IMR-90 (cell line): ENCODE results near the gene DEPDC5. TPM values are rescaled to one million over a fixed set of nuclear protein-coding genes. Genes with fewer than 3 reads are reported as not detected.

Experiments
- ATAC-seq: fragments of 200-7000 bp; cut with Tn5 transposase; 2 replicates; pipeline ENCODE4 v1.9.1; 2020; ENCODE audit warnings: low read depth, mild to moderate bottlenecking, moderate library complexity
- BruUV-seq: library from RNA; stranded (reverse); fragments of 400-500 nt; replicated peaks from 2 replicates; lab custom pipeline; 2021; lab: Mats Ljungman, UMichigan
- CTCF ChIA-PET: fragments of 300-600 bp; formaldehyde crosslinking; extraction: SDS; loops from one replicate; lab custom pipeline; 2021; ENCODE audit warnings: antibody characterized with exemption; lab: Yijun Ruan, JAX
- POLR2A ChIA-PET: fragments of 300-600 bp; sonication (Branson Sonifier 250); formaldehyde crosslinking; loops from one replicate; lab custom pipeline; 2022; ENCODE audit warnings: antibody characterized with exemption; ENCODE audit not compliant: unreplicated experiment; lab: Charles Lee
- DNase-seq: peaks from one replicate; pipeline ENCODE4 v3.0.0; 2013
- H2AFZ ChIP-seq: replicated peaks from 2 replicates; pipeline ENCODE3; 2013; ENCODE audit warnings: low read length, mild to moderate bottlenecking; ENCODE audit not compliant: poor library complexity
- H2AK5ac ChIP-seq: 2 replicates; pipeline ENCODE4 v1.6.1; 2013; ENCODE audit warnings: low read depth, low read length, inconsistent platforms
- H2AK9ac ChIP-seq: replicated peaks from 2 replicates; pipeline ENCODE3; 2013; ENCODE audit warnings: mild to moderate bottlenecking, low read depth, low read length, moderate library complexity; ENCODE audit not compliant: poor library complexity
- H2BK120ac ChIP-seq: 2 replicates; pipeline ENCODE4 v1.6.1; 2013; ENCODE audit warnings: low read depth, low read length, inconsistent platforms
- H2BK15ac ChIP-seq: 3 replicates; pipeline ENCODE4 v1.6.1; 2013; ENCODE audit warnings: low read depth, low read length, inconsistent platforms
- H2BK20ac ChIP-seq: 2 replicates; pipeline ENCODE4 v1.6.1; 2013; ENCODE audit warnings: low read depth, mild to moderate bottlenecking, inconsistent platforms, low read length, moderate library complexity
- H2BK5ac ChIP-seq: 2 replicates; pipeline ENCODE4 v1.6.1; 2013; ENCODE audit warnings: mild to moderate bottlenecking, low read depth, low read length, inconsistent platforms; ENCODE audit not compliant: poor library complexity, severe bottlenecking
- H3K14ac ChIP-seq: replicated peaks from 2 replicates; pipeline ENCODE4 v1.6.1; 2013; ENCODE audit warnings: low read depth, low read length, inconsistent platforms
- H3K18ac ChIP-seq: 2 replicates; pipeline ENCODE4 v1.6.1; 2013; ENCODE audit warnings: low read depth, low read length, control low read depth
- H3K23ac ChIP-seq: 2 replicates; pipeline ENCODE4 v1.6.1; 2013; ENCODE audit warnings: low read depth, low read length, inconsistent platforms
- H3K27ac ChIP-seq: 2 replicates; pipeline ENCODE4 v1.5.1; 2013; ENCODE audit warnings: mild to moderate bottlenecking, control low read depth, low read length; ENCODE audit not compliant: insufficient read depth
- H3K27me3 ChIP-seq: 2 replicates; pipeline ENCODE4 v1.6.1; 2013; ENCODE audit warnings: low read length; ENCODE audit not compliant: control insufficient read depth, insufficient read depth
- H3K36me3 ChIP-seq: 2 replicates; pipeline ENCODE4 v1.6.1; 2013; ENCODE audit warnings: low read length, mixed read lengths; ENCODE audit not compliant: control insufficient read depth, insufficient read depth
- H3K4ac ChIP-seq: 2 replicates; pipeline ENCODE4 v1.6.1; 2013; ENCODE audit warnings: low read depth, low read length, inconsistent platforms
- H3K4me1 ChIP-seq: 2 replicates; pipeline ENCODE4 v1.6.1; 2013; ENCODE audit warnings: low read length, mixed read lengths; ENCODE audit not compliant: control insufficient read depth, insufficient read depth
- H3K4me2 ChIP-seq: 2 replicates; pipeline ENCODE4 v1.6.1; 2013; ENCODE audit warnings: low read depth, mild to moderate bottlenecking, control low read depth, low read length, moderate library complexity
- H3K4me3 ChIP-seq: 2 replicates; pipeline ENCODE4 v1.5.1; 2013; ENCODE audit warnings: low read depth, mild to moderate bottlenecking, control low read depth, low read length, moderate library complexity; ENCODE audit not compliant: insufficient read depth
- H3K56ac ChIP-seq: 2 replicates; pipeline ENCODE4 v1.6.1; 2013; ENCODE audit warnings: low read length, inconsistent platforms; ENCODE audit not compliant: insufficient read depth; ENCODE audit errors: extremely low read depth
- H3K79me1 ChIP-seq, 2 experiments: 2 replicates each; pipeline ENCODE4 v1.6.1; 2013; ENCODE audit warnings: low read length in 2 of 2, inconsistent platforms in 1 of 2, low read depth in 1 of 2
- H3K9ac ChIP-seq: 2 replicates; pipeline ENCODE4 v1.6.1; 2013; ENCODE audit warnings: low read depth, low read length, control low read depth
- H3K9me1 ChIP-seq: 2 replicates; pipeline ENCODE4 v1.6.1; 2013; ENCODE audit warnings: low read length, inconsistent platforms; ENCODE audit not compliant: insufficient read depth
- H3K9me3 ChIP-seq: 2 replicates; pipeline ENCODE4 v1.6.1; 2013; ENCODE audit warnings: low read length; ENCODE audit not compliant: control insufficient read depth, insufficient read depth
- H4K20me1 ChIP-seq: 2 replicates; pipeline ENCODE4 v1.6.1; 2013; ENCODE audit warnings: low read length, inconsistent platforms; ENCODE audit not compliant: insufficient read depth
- H4K5ac ChIP-seq: 2 replicates; pipeline ENCODE4 v1.6.1; 2013; ENCODE audit warnings: mild to moderate bottlenecking, low read depth, low read length, control low read depth
- H4K8ac ChIP-seq, 2 experiments: 2 replicates each; pipeline ENCODE4 v1.6.1; 2013; ENCODE audit warnings: low read depth in 2 of 2, low read length in 2 of 2, control low read depth in 1 of 2, inconsistent platforms in 1 of 2
- H4K91ac ChIP-seq: 2 replicates; pipeline ENCODE4 v1.6.1; 2013; ENCODE audit warnings: low read depth, low read length, inconsistent platforms; ENCODE audit not compliant: insufficient read depth
- BHLHE40 ChIP-seq: fragments of 150-350 bp; IDR thresholded peaks from 2 replicates; pipeline ENCODE4 v1.6.1; 2016; ENCODE audit warnings: mild to moderate bottlenecking, low read depth, low read length
- ELK1 ChIP-seq: fragments of 150-350 bp; IDR thresholded peaks from 2 replicates; pipeline ENCODE4 v1.6.1; 2016; ENCODE audit warnings: low read depth, mild to moderate bottlenecking, low read length, moderate library complexity, borderline replicate concordance
- FOS ChIP-seq: fragments of 150-350 bp; IDR thresholded peaks from 2 replicates; pipeline ENCODE4 v1.6.1; 2016; ENCODE audit warnings: low read depth, low read length
- MAFK ChIP-seq: IDR thresholded peaks from 2 replicates; pipeline ENCODE4 v1.6.1; 2012; ENCODE audit warnings: low read depth, low read length, improper control_type of control experiment
- NFE2L2 ChIP-seq: fragments of 150-350 bp; IDR thresholded peaks from 2 replicates; pipeline ENCODE4 v1.6.1; 2016; ENCODE audit warnings: low read depth, mild to moderate bottlenecking, low read length
- RCOR1 ChIP-seq: IDR thresholded peaks from 2 replicates; pipeline ENCODE4 v1.6.1; 2012; ENCODE audit warnings: mild to moderate bottlenecking, low read length, improper control_type of control experiment; ENCODE audit not compliant: insufficient replicate concordance
- SMC3 ChIP-seq: fragments of 150-350 bp; IDR thresholded peaks from 2 replicates; pipeline ENCODE4 v1.6.1; 2016; ENCODE audit warnings: low read depth, mild to moderate bottlenecking, antibody characterized with exemption, low read length, moderate library complexity
- WGBS, 2 experiments: methylation state at CpG; one replicate each; pipeline versions ENCODE4 v1.1.5 to v1.1.7; 2013; ENCODE audit warnings: missing lambda C conversion rate in 2 of 2; ENCODE audit not compliant: insufficient read length in 1 of 2; ENCODE audit errors: extremely low coverage in 2 of 2; 5-methylcytosine and 5-hydroxymethylcytosine counted together
- dilution Hi-C: fragments of 300-500 bp; cut with HindIII; formaldehyde crosslinking; loops from one replicate; pipeline ENCODE4 v1.14.3; 2018; ENCODE audit warnings: low sequenced_read_pairs; ENCODE audit not compliant: unreplicated experiment
- in situ Hi-C: fragments of 300-500 bp; cut with MboI; formaldehyde crosslinking; loops from 3 replicates; pipeline ENCODE4 v1.14.3; 2019; ENCODE audit warnings: low sequenced_read_pairs, inconsistent platforms, mixed read lengths
- intact Hi-C: fragments of 100-400 bp; cut with micrococcal nuclease; formaldehyde crosslinking; loops from 2 replicates; pipeline ENCODE4 v1.10.0; 2022
- polyA plus RNA-seq, 3 experiments: library from polyadenylated mRNA; depleted of rRNA; stranded (reverse); fragments of >200 nt; gene quantifications; 2 replicates each; pipeline ENCODE4 v1.2.3, GENCODE V29; 2012; ENCODE audit warnings: low replicate concordance in 1 of 3
- total RNA-seq: library from RNA; depleted of rRNA; stranded (reverse); fragments of >200 nt; gene quantifications from 2 replicates; pipeline ENCODE4 v1.2.3, GENCODE V29; 2012

The DEPDC5 gene
- total and polyA plus RNA-seq, 2 of the 4 experiments (the other 2 are of a cell fraction) = 6.6 to 12.9 TPM

DNA sequence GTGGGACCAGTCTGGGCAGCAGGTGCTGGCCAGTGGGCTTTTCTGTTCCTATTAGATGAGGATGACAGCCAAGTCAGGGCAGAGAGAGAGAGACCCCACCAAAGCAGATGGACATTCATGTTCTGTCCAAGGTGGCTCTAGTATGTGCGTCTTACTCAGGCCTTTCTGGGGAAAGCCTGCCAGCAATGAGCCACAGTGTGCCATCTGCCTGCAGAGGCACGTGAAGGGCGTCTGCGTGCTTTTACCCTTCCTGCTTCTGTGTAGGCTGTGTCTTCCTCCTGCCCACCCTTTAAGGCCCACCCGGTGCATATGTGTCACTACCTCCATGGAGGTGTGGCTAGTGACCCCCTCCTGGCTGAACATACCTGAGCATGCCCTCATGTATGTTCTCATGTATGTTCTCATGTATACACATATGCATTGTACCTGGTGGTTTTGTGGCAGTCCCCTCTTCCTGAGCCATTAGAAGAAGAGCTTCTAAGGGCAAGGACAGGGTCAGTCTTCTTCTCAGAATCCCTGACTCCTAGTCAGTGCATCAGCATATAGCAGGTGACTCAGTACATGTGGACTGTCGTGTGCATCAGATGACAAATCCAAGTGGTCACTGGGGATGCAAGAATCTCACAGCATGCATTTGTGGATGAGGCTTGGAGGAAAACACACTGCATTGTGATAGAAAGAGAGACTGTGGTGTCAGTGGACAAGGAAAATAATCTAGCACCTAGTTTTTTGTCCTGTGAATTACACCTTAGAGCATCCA, 100.1 kb downstream of the DEPDC5 start (continued):
- TF ChIP-seq BHLHE40 = no peak
- TF ChIP-seq SMC3 = no peak
- TF ChIP-seq RCOR1 = no peak
- no peak for TF ChIP-seq FOS
- no peak for TF ChIP-seq NFE2L2

DNA sequence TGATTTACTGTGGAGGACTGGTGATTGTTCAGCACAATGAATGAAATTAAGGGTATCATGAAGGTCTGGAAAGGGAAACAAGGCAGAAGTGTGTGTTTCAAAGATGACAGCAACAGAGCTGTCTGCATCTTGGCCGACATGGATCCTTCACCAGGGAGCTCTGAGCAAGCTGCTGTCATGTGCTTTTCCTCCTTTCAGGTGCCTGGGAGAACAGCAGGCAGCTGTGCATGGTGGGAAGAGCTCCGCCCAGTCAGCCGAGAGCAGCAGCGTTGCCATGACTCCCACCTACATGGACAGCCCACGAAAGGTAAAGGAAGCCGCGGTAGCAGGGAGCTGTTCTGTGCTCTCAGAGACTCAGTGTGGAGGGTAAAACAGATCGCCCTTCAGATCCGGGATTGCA, 103.4 kb downstream of the DEPDC5 start:
- Histone ChIP-seq H3K4me1 (peaks cover 4% of the 10 kb centered on the region), H2AK9ac (peak overlapping the region; percentile 68), H2AK5ac (no peak overlapping the region), H3K9ac (no peak overlapping the region), H4K20me1 (no peaks in the 10 kb centered on the region), H3K18ac (no peak overlapping the region), H4K8ac (no peak overlapping the region), H3K23ac (no peak overlapping the region), H2BK120ac (no peak overlapping the region), H3K27me3 (no peaks in the 10 kb centered on the region), H3K36me3 (peaks cover 20% of the 10 kb centered on the region), H2AFZ (no peak overlapping the region), H3K56ac (no peak overlapping the region), H3K4me3 (no peak overlapping the region), H2BK5ac (no peak overlapping the region), H3K9me1 (peaks cover 5% of the 10 kb centered on the region; the same call in 1 of the 2 replicates), H3K4me2 (no peak overlapping the region), H4K91ac (no peak overlapping the region), H3K14ac (no peak overlapping the region), H3K27ac (no peak overlapping the region), H3K79me1 (no peaks in the 10 kb centered on the region), H4K5ac (no peak overlapping the region), H2BK20ac (no peak overlapping the region), H3K4ac (no peak overlapping the region), H3K9me3 (no peaks in the 10 kb centered on the region), H2BK15ac (no peak overlapping the region)
- DNase-seq = no peak
- in situ Hi-C loops = no loop called here
- WGBS, 2 experiments = 83% methylated on average over 3 of the region's 9 CpGs; no CpG with 5 or more reads in 1 of the 2 experiments
- dilution Hi-C loops = no loop called here
- intact Hi-C loops = no loop called here
- TF ChIP-seq NFE2L2 (no peak), MAFK (no peak), ELK1 (no peak), FOS (no peak)
- ATAC-seq = no peak
- BruUV-seq = no TSS peak
- CTCF ChIA-PET = no interaction called here
- POLR2A ChIA-PET = no interaction called here
